Peyer's patch (tissue), 4 donors: ENCODE data around the gene NNT. TPM values are rescaled to one million over a fixed set of nuclear protein-coding genes. Genes with fewer than 3 reads are reported as not detected.
"Not testable (repeated sequence)": the region's sequence is repeated elsewhere in the genome, so short reads cannot be mapped to it uniquely, and the experiment has no call there.

Experiments
- DNase-seq, 3 donors: peaks; one replicate each; pipeline ENCODE4 v3.0.0-alpha.2; 2017 to 2019
- H3K27ac ChIP-seq, 4 donors: fragments of 200-600 bp; sonication (generic); one replicate each; pipeline ENCODE4 v1.5.1; 2016 to 2019
- H3K27me3 ChIP-seq, 2 donors: fragments of 200-600 bp; sonication (generic); one replicate each; pipeline ENCODE4 v1.5.1; 2019
- H3K36me3 ChIP-seq, 3 donors: fragments of 200-600 bp; sonication (generic); one replicate each; pipeline ENCODE4 v1.5.1; 2016 to 2019
- H3K4me1 ChIP-seq, 4 donors: fragments of 200-600 bp; sonication (generic); one replicate each; pipeline ENCODE4 v1.5.1; 2016 to 2019
- H3K4me3 ChIP-seq, 4 donors: fragments of 200-600 bp; sonication (generic); 1 replicate in 3 of 4; 2 replicates in 1 of 4; pipeline ENCODE4 v1.5.1; 2016 to 2019; ENCODE audit warnings: mild to moderate bottlenecking in 1 of 4
- H3K9me3 ChIP-seq, 4 donors: fragments of 200-600 bp; sonication (generic); one replicate each; pipeline ENCODE4 v1.5.1; 2016 to 2019; ENCODE audit warnings: mild to moderate bottlenecking in 1 of 4
- POLR2A ChIP-seq, 2 donors: fragments of 450-650 bp; IDR thresholded peaks; one replicate each; pipeline ENCODE4 v1.5.1; 2017; ENCODE audit warnings: antibody characterized with exemption in 2 of 2, mild to moderate bottlenecking in 2 of 2, moderate library complexity in 2 of 2
- total RNA-seq, 4 donors: library from RNA; depleted of rRNA; stranded (reverse); fragments of >200 nt; gene quantifications; one replicate each; pipeline ENCODE4 v1.1.0, GENCODE V29; 2016
- TF ChIP-seq, protein P1 (sequence below), 6 experiments: fragments of 450-650 bp in 4 of 6; fragments of 200-600 bp in 2 of 6; sonication (generic) in 1 of 6; IDR thresholded peaks; one replicate each; pipeline ENCODE4 v1.5.1; 2017 to 2019; ENCODE audit warnings: antibody characterized with exemption in 6 of 6, mild to moderate bottlenecking in 3 of 6, moderate library complexity in 1 of 6

Gene NNT
- total RNA-seq, 4 donors from 2014 or later: 30.5 to 59.7 (median 44.5) TPM

DNA sequence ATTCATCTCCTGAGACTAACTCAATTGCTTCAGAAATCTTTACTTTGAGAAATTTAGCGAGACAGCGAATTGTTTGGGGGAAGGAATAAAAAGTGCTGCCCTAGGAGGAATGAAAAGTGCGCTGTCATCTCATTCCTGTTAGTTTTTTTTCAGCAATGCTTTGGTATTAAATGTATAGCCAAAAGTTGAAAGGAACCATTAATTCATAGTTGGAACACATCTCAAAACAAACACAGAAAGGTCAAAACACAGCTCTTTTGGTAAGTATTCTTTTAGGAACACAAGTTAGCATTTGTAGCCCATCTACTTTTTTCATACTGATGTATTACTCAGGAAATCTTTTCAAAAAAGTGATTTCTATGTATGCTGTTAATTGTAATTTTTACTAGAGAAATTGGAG, 109.1 kb downstream of the NNT start:
- TF ChIP-seq, protein P1, sequence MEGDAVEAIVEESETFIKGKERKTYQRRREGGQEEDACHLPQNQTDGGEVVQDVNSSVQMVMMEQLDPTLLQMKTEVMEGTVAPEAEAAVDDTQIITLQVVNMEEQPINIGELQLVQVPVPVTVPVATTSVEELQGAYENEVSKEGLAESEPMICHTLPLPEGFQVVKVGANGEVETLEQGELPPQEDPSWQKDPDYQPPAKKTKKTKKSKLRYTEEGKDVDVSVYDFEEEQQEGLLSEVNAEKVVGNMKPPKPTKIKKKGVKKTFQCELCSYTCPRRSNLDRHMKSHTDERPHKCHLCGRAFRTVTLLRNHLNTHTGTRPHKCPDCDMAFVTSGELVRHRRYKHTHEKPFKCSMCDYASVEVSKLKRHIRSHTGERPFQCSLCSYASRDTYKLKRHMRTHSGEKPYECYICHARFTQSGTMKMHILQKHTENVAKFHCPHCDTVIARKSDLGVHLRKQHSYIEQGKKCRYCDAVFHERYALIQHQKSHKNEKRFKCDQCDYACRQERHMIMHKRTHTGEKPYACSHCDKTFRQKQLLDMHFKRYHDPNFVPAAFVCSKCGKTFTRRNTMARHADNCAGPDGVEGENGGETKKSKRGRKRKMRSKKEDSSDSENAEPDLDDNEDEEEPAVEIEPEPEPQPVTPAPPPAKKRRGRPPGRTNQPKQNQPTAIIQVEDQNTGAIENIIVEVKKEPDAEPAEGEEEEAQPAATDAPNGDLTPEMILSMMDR (IDR thresholded peaks at IDR 0.05): no peak
- no peak for TF ChIP-seq POLR2A (IDR thresholded peaks at IDR 0.05)
- no peak overlapping the region for H3K27ac ChIP-seq
- no peak for DNase-seq
- H3K36me3 ChIP-seq: no peaks in the 10 kb centered on the region
- no peaks in the 10 kb centered on the region for H3K27me3 ChIP-seq
- H3K9me3 ChIP-seq: no peaks in the 10 kb centered on the region
- no peaks in the 10 kb centered on the region for H3K4me1 ChIP-seq
- no peak overlapping the region for H3K4me3 ChIP-seq

DNA sequence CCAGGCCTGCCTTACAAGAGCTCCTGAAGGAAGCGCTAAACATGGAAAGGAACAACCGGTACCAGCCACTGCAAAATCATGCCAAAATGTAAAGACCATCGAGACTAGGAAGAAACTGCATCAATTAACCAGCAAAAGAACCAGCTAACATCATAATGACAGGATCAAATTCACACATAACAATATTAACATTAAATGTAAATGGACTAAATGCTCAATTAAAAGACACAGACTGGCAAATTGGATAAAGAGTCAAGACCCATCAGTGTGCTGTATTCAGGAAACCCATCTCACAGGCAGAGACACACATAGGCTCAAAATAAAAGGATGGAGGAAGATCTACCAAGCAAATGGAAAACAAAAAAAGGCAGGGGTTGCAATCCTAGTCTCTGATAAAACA, 116.8 kb downstream of the NNT start:
- H3K27me3 ChIP-seq, H3K27ac ChIP-seq, H3K36me3 ChIP-seq, H3K9me3 ChIP-seq, H3K4me3 ChIP-seq, DNase-seq, H3K4me1 ChIP-seq: not testable (repeated sequence)

DNA sequence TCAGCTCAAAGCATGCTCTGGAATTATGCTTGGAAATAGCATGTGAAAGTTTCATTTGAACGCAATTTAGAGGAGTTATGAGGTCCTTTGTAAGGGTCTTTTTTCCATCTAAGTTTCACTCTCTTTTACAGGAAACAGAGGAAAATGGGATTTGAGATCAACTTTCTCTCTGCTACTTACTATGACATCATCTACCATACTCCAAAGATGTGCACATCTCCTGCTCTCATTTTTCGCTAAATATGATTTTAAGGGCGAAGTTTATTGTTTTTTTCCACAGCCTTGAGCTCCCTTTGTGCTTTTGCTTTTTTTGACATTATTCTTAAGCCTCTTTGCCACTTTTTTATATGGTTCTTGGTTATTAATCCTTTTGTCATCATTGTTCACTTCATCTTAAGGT, 125.6 kb downstream of the NNT start:
- DNase-seq: no peak
- Histone ChIP-seq H3K4me3 (no peak overlapping the region), H3K27me3 (no peaks in the 10 kb centered on the region), H3K4me1 (no peaks in the 10 kb centered on the region), H3K9me3 (no peaks in the 10 kb centered on the region), H3K27ac (no peak overlapping the region), H3K36me3 (no peaks in the 10 kb centered on the region)
- TF ChIP-seq POLR2A (IDR thresholded peaks at IDR 0.05): no peak
- TF ChIP-seq, protein P1 (IDR thresholded peaks at IDR 0.05): no peak

DNA sequence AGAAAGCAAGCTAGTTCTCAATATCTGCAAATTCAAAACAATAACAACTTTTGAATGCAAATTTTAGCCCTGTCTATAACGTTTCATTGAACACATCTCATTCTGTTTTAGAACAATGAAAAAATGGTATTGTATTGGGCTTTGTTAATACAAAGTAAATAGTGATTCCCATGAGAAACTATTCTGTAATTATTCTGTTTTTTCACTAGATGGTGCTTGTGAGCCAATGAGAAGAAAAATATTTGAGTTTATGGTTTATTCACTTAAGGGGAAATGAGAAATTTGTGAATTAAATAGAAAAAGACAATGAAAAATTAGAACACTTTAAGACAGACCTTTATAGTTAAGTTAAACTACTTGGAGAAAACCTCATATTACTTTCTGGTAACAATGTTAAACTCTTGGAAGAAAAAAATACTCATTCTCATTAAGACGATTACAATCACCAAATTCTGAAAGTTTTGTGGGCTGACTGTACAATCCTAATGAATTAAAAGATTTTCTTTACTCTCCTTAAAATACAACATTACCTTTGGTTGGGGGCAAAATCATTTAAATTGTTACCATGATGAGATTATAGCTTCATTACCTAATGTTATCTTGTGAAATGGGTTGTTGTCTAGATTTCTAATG, 127.0 kb downstream of the NNT start:
- DNase-seq: no peak
- H3K36me3 ChIP-seq: no peaks in the 10 kb centered on the region
- no peaks in the 10 kb centered on the region for H3K4me1 ChIP-seq
- no peaks in the 10 kb centered on the region for H3K27me3 ChIP-seq
- H3K4me3 ChIP-seq: no peak overlapping the region
- H3K9me3 ChIP-seq: no peaks in the 10 kb centered on the region
- TF ChIP-seq, protein P1 (IDR thresholded peaks at IDR 0.05): peak in 4 of 6 experiments; percentile 28 to 45 (median 39)
- TF ChIP-seq POLR2A (IDR thresholded peaks at IDR 0.05): no peak
- no peak overlapping the region for H3K27ac ChIP-seq

DNA sequence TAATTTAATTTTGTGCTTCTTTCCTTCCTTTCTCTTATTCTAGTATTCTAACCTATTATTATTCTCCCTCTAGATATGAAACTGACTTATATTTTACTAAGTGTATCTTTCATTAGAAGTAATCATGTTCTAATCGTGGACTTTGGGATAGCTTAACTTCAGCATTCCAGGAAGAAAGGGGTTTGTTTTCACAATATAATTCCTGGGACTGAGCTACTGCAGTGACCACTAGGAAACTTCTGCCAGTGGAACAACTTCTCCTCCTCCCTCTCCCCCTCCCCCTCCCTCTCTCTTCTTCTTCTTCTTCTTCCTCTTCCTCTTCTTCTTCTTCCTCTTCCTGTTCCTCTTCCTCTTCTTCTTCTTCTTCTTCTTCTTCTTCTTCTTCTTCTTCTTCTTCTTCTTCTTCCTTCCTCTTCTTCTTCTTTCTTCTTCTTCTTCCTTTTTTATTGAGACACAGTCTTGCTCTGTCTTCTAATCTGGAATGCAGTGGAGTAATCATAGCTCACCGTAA, 127.9 kb downstream of the NNT start:
- Histone ChIP-seq H3K27me3 (no peaks in the 10 kb centered on the region), H3K9me3 (no peaks in the 10 kb centered on the region), H3K4me3 (no peak overlapping the region), H3K4me1 (no peaks in the 10 kb centered on the region), H3K27ac (no peak overlapping the region), H3K36me3 (no peaks in the 10 kb centered on the region)
- DNase-seq: no peak
- no peak for TF ChIP-seq POLR2A (IDR thresholded peaks at IDR 0.05)
- TF ChIP-seq, protein P1 (IDR thresholded peaks at IDR 0.05): no peak

DNA sequence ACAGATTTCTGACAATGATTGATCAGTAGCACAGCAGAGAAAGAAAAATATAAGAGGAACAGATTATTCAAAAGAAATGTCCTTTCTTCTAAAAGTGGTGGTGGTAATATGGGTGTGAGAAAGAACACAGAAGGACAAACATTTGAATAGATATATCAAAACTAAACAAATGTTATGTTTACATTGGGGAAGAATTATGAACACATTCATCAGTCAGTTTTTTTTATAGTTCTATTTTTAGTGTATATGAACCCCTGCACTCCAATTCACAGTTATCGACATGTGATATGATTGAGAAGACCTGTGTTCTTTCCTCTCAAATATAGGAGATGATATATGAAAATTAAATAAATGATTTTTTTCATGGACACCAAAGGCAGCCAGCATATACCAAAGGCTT, 128.6 kb downstream of the NNT start:
- no peak overlapping the region for H3K4me3 ChIP-seq
- no peak for TF ChIP-seq POLR2A (IDR thresholded peaks at IDR 0.05)
- TF ChIP-seq, protein P1 (IDR thresholded peaks at IDR 0.05): no peak
- H3K27me3 ChIP-seq: no peaks in the 10 kb centered on the region
- no peak overlapping the region for H3K27ac ChIP-seq
- no peaks in the 10 kb centered on the region for H3K4me1 ChIP-seq
- no peak for DNase-seq
- no peaks in the 10 kb centered on the region for H3K36me3 ChIP-seq
- H3K9me3 ChIP-seq: no peaks in the 10 kb centered on the region

DNA sequence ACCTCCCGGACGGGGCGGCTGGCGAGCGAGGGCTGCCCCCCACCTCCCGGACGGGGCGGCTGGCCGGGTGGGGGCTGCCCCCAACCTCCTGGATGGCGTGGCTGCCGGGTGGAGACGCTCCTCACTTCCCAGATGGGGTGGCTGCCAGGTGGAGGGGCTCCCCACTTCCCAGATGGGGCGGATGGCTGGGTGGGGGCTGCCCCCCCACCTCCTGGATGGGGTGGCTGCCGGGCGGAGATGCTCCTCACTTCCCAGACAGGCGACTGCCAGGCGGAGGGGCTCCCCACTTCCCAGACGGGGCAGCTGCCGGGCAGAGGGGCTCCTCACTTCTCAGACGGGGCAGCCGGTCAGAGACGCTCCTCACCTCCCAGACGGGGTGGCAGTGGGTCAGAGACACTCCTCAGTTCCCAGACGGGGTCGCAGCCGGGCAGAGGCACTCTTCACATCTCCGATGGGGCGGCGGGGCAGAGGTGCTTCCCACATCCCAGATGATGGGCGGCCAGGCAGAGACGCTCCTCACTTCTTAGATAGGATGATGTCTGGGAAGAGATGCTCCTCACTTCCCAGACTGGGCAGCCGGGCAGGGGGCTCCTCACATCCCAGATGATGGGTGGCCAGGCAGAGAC, 143.1 kb downstream of the NNT start:
- peak in 2 of 3 donors; percentile 23 to 39 for DNase-seq

More for the DNA sequence above, 143.1 kb downstream of the NNT start:
- not testable (repeated sequence) for H3K4me3 ChIP-seq, H3K27ac ChIP-seq, H3K9me3 ChIP-seq, H3K27me3 ChIP-seq, H3K4me1 ChIP-seq, H3K36me3 ChIP-seq
